PFSK-1 (cell line): ENCODE results near the gene CD244.

ENCODE experiments used
- FOXP2 ChIP-seq: optimal IDR thresholded peaks from 2 replicates; pipeline ENCODE3; 2011; ENCODE audit warnings: borderline replicate concordance, control low read depth, inconsistent platforms; ENCODE audit not compliant: insufficient read depth; ENCODE audit errors: extremely low read length, extremely low read depth
- POLR2AphosphoS5 ChIP-seq: IDR thresholded peaks from 2 replicates; pipeline ENCODE4 v1.6.1; 2012; ENCODE audit warnings: low read depth, mild to moderate bottlenecking, control low read depth, low read length, moderate library complexity
- SIN3A ChIP-seq: IDR thresholded peaks from 2 replicates; pipeline ENCODE4 v1.6.1; 2012; ENCODE audit warnings: mild to moderate bottlenecking, low read length, moderate library complexity, borderline replicate concordance; ENCODE audit not compliant: insufficient read depth

DNA sequence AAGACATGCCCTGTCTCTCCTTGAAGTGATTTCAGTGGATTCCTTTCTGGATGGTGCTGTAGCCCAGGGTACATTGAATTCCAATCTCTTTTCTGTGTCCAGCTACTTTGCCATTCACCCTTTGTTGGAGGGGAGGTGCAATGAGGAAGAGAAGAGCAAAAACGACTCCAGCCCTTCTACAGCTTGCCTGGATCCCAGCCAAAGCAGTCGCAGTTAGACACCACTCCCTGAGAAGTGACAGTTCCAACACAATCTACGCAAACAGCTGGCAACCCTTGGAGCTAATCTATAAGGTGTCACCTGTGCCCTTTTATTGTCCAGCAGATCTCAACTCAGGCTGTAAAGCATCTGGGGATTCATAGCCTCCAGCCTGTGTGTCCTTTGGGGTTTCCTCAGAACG lies 4.6 kb downstream of the CD244 start:
- TF ChIP-seq POLR2AphosphoS5 = no peak
- no peak for TF ChIP-seq SIN3A
- TF ChIP-seq FOXP2 = no peak
